Measurements from ENCODE around the gene CST5.

DNA sequence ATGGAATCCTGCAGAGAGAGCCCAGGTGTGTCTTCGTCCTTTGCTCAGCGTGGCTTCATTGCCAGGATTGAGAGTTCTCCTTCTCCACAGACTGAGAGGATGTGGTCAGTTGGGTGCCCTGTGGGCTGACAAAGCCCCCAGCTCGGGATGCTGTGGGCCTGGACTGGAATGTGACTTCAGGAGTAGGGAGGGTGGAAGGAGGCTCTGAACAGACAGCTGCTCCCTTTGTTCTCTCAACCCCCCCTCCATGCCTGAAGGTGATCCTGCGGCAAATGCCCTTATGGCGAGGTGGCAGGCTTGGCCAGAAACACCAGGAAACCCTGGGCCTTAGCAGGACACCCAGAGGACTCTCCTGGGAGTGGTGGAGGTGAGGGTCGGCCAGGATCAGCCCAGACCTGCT, 1.8 kb upstream of the CST5 start:
- TF ChIP-seq, protein P1, sequence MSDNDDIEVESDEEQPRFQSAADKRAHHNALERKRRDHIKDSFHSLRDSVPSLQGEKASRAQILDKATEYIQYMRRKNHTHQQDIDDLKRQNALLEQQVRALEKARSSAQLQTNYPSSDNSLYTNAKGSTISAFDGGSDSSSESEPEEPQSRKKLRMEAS (IDR thresholded peaks at IDR 0.05; ENCODE audit: low read depth, low read length), result no peak
- TF ChIP-seq, protein P2, sequence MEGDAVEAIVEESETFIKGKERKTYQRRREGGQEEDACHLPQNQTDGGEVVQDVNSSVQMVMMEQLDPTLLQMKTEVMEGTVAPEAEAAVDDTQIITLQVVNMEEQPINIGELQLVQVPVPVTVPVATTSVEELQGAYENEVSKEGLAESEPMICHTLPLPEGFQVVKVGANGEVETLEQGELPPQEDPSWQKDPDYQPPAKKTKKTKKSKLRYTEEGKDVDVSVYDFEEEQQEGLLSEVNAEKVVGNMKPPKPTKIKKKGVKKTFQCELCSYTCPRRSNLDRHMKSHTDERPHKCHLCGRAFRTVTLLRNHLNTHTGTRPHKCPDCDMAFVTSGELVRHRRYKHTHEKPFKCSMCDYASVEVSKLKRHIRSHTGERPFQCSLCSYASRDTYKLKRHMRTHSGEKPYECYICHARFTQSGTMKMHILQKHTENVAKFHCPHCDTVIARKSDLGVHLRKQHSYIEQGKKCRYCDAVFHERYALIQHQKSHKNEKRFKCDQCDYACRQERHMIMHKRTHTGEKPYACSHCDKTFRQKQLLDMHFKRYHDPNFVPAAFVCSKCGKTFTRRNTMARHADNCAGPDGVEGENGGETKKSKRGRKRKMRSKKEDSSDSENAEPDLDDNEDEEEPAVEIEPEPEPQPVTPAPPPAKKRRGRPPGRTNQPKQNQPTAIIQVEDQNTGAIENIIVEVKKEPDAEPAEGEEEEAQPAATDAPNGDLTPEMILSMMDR (IDR thresholded peaks at IDR 0.05; ENCODE audit: low read depth, low read length), result no peak
